Amniotic stem cell (primary cell): Measurements from ENCODE around the gene PLA2G7.
"Not testable (repeated sequence)": the region's sequence is repeated elsewhere in the genome, so short reads cannot be mapped to it uniquely, and the experiment has no call there.

Source experiments
- DNase-seq: peaks from one replicate; lab custom pipeline; 2025; lab: John Stamatoyannopoulos, UW

PLA2G7 gene

DNA sequence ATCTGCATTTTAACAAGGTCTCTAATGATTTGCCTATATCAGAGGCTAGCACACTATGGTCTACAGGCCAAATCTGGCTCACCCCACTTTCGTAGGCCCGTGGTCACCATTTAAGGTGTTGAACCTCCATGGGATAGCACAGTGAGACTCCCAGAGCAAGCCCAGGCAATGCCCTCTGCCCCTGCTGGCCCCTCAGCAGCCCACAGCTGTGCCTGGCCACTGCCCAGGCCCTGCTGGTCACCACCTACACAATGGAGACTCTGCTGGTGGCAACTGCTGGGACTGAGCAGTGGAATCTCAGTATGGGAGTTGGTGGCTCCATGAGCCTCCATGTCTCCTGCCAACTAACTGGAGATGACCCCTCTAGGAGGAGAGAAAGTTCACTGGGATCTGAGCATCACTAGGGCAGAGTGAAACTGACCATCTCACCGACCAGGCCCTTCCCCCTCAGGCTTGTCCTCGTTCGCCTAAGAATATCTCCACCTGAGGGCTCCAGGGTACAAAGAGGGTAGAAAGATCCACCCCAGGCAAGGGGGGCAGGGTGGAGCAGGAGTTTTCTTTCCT, 13.8 kb upstream of the PLA2G7 start:
- no peak for DNase-seq

DNA sequence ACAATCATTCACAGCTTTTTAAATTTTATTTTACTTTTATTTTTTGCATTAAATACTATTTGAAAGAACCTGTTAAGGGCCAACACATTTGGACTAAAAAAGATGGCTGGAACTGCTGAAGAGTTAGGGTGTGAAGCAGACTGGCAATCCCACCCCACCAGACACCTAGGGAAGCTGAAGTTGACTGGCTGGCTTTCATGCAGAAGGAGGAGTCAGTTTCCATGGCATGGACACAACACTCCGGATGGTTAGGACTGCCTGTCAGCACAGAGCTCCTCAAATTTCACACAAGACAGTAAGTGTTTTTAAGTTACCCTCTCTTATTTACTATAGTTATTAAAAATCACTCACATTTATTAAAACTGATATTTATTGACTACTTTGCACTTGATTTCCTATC, 11.5 kb upstream of the PLA2G7 start, which contains the start of gene ANKRD66:
Gene ANKRD66 (plus strand): TSS at position 238 of the 400 bp plus-strand sequence. CDS start 5,016 bp downstream, outside the sequence.
- no peak for DNase-seq

GRCh38 chr6:46745973-46746372, 10.8 kb upstream of the PLA2G7 start:
- DNase-seq, result no peak

DNA sequence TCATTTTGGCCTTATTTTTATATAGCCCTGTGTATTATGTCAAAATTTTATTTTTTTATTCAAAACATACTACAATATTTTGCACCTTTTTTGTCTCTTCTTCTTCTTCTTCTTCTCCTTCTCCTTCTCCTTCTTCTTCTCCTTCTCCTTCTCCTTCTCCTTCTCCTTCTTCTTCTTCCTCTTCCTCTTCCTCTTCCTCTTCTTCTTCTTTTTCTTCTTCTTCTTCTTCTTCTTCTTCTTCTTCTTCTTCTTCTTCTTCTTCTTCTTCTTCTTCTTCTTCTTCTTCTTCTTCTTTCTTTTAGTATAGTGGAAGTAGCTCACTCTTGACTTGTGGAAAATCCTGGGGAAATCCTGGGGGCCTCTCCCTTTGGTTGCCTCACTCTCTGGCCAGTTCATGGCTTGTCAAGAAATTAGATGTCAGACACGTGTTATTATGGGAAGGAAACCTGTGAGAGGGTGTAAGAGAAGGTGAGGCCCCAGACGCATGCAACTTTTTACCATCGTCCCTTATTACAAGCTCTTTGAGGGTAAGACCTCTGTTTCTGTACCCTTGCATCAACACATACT, 9.1 kb upstream of the PLA2G7 start:
- DNase-seq, result not testable (repeated sequence)

GRCh38 chr6:46743425-46744158, 8.4 kb upstream of the PLA2G7 start:
- DNase-seq, result no peak

DNA sequence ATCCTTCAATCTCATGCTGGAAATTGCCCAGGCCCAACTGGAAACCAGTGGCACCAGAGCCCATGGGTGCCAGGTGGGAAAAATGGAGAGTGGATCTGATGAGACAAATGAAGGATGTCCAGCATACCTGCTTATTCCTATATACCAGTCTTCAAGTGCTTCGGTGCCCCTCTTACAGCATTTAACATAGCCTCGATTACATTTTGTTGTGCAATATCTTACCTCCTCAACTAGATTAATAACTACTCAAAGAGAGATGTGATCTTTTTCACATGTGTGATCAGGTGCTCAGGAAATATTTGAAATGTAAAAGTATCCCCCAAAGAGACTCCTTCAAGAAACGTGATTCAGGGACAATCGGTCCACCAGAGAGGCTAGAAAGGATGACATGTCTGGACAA, 6.7 kb upstream of the PLA2G7 start:
- DNase-seq, result no peak

- DNase-seq, result no peak
These were observed 6.3 kb upstream of the PLA2G7 start for GRCh38 chr6:46741482-46741881.

- no peak for DNase-seq
These were observed 1.7 kb upstream of the PLA2G7 start for GRCh38 chr6:46736906-46737305.

- no peak for DNase-seq
These were observed 501 bp upstream of the PLA2G7 start for GRCh38 chr6:46735720-46736031.

DNA sequence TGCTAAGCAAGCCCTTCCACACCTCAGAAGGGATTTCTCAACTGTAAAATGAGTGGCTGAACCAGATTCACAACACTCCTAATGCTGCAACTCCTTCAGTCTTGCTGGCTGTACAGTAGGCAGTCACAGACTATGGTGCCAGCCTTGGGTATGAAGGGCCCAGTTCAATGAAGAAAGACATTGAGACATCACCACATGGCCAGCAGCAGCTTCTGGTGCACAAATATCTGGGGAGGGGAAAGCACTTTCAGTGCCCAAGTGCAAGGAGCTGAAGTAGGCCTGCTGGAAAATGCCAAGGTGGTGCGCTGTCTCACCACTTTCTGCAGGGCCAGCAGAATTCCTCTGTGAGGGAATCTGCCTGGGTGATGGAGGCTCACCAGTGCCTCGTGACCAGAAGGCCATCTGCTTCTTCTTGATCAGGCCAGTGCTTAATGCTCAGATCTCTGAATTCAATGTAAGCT, 1.8 kb downstream of the PLA2G7 start:
- no peak for DNase-seq

DNA sequence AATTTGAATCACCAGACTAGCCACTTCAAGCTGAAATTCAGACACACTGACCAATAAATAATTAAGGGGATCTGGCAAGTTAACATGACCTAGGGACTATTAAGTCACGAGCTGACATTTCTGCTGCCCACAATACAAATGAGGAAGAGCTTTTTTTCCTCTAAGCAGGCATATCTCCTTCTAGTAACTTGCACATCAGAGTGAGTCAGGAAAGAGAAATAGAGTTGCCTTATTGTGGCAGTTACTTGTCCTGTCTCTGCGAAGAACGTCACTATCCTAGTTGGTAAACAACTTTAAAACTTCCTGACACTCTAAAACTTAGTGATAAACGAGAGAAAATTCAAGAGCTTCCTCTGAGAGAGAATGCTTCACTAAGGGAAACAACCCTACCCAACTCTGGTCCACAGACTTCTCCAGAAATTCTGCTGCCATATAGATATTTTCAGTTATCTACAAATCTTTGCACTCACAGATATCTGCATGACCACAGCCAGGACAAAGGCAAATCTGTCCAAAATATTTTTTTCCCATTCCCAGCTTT, 4.2 kb downstream of the PLA2G7 start:
- DNase-seq, result no peak

DNA sequence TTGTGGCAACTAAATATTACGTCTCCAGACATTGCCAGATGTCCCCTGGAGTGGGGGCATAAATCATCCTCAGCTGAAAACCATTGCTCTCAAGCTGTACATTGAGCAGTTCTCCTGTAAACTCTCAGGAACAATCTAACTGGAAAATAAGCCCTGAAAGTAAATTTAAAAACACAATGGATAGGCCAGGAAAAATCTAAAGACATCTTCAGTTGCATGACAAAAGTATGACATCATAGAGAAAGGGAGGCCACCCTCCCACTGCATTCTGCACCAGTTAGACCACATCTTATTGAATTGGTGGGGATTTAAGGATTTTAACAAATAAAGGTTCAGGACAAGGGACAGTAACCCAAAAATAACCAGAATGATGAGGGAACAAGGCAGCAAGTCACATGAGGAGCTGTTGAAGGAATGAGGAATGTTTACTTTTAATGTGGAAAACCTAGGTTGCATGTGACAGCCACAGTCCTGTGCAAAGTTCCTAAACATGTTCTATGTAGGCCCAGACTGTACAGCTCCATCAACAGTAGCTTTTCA, 5.3 kb downstream of the PLA2G7 start:
- DNase-seq, result no peak

- no peak for DNase-seq
These were observed 14.8 kb downstream of the PLA2G7 start for GRCh38 chr6:46720401-46720800.

GRCh38 chr6:46719099-46719498, 16.1 kb downstream of the PLA2G7 start:
- DNase-seq, result no peak

- DNase-seq, result no peak
These were observed 20.0 kb downstream of the PLA2G7 start for GRCh38 chr6:46715141-46715540.

- DNase-seq, result no peak
These were observed 23.7 kb downstream of the PLA2G7 start for GRCh38 chr6:46711491-46711890.

DNA sequence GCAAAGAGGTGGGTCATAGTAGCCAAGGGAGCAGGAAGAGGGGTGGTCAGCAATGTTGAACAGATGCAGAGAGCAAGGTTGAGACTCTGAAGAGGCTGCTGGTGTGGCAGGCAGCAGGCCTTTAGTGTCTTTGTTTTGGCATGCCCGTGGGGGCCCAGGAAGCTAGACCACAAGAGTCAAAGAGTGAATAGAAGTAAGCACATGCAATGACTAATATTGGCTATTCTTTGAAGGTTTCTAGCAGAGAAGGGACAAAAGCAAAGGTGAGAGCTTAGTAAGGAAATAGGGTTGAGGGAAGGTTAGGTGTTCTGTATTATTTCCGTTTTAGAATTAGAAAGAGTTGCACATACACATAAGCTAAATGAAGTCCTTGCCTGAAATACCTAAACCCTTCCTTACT, 28.7 kb downstream of the PLA2G7 start:
- no peak for DNase-seq

DNA sequence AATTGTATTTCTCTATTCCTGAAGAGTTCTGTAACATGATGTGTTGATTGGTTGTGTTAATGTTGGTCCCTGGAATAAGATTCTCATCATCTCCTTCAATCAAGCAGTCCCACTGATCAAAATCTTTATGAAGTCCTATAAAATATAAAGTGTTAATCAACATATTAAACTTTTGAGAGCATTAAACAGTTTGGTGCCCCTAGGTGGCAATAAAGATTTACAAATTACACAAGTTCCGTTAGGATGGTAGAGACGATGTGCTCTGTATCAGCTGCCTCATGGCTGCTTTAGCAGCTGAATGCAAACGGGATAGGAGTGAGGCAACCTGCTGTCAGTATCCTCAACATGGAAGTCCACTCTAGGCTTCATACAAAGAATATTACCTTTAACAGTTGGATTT, 30.6 kb downstream of the PLA2G7 start:
- no peak for DNase-seq

GRCh38 chr6:46699970-46700369, 35.2 kb downstream of the PLA2G7 start:
- no peak for DNase-seq

GRCh38 chr6:46690911-46691451, 44.2 kb downstream of the PLA2G7 start:
- no peak for DNase-seq

- DNase-seq, result no peak
These were observed 44.9 kb downstream of the PLA2G7 start for GRCh38 chr6:46690141-46690755.

- DNase-seq, result no peak
These were observed 45.5 kb downstream of the PLA2G7 start for GRCh38 chr6:46689657-46690056.
